Activated CD4-positive, alpha-beta T cell treated with anti-CD3 and anti-CD28 coated beads for 24 hours (primary cell): Measurements from ENCODE around the gene OSBP2.

Experiments used
- DNase-seq, 2 donors: peaks; one replicate each; pipeline ENCODE4 v3.0.0-alpha.2; 2020; ENCODE audit warnings: low read depth in 2 of 2

Gene OSBP2

DNA sequence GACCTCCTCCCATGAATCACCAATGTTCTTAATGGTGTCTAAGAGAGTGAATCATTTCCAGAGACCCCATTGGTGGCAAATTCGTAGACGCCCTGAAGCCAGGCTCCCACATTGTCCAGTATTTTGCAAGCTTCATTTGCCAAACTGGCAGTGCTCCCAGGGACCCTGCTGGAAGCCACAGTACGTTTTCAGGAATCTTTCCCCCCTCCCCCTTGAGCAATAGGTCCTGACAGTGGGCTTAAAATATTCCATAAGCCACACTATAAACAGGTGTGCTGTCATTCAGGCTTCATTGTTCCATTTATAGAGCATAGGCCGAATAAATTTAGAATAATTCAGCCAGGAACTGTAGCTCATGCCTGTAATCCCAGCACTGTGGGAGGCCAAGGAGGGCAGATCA lies 148.6 kb downstream of the OSBP2 start:
- no peak for DNase-seq

GRCh38 chr22:30847583-30847982 lies 152.9 kb downstream of the OSBP2 start:
- DNase-seq, result no peak

- no peak for DNase-seq
Measured at GRCh38 chr22:30855266-30855665, 160.6 kb downstream of the OSBP2 start.

- no peak for DNase-seq
Measured at GRCh38 chr22:30855677-30856518, 161.2 kb downstream of the OSBP2 start.

DNA sequence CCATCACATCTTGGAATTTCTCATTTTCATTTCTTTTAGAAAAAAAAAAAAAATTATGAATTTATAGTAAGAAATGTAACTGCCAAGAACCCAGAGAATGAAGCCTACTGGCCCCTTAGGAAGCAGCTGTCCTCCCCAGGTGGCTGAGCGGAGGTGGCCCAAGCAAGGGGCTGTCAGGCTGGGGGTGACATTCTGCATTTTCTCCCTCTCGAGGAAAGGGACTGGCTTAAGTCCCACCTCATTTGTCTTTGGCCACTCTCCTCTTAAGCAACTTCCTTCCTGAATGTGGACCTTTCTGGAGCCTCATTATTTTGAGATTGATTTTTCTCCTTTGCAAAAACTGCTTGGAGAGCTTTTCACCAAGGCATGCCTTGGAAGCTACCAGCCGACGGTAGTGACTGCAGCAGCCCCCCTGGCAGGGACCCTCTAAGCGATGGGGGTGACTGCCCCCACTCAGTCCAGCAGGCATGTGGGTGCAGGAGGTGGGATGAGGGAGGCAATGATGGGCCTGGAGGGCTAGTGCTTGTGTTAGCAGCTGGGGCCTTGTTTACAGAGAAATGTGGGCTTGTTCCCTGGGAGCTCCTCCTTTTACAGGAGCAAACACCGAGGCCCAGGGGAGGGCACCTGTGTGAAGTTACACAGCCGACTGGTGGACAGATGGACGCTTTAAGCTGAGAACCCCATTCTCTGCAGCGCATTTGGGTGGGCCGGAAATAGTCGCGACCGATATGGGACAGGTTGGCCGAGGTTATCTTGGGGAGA lies 162.2 kb downstream of the OSBP2 start:
- no peak for DNase-seq

DNA sequence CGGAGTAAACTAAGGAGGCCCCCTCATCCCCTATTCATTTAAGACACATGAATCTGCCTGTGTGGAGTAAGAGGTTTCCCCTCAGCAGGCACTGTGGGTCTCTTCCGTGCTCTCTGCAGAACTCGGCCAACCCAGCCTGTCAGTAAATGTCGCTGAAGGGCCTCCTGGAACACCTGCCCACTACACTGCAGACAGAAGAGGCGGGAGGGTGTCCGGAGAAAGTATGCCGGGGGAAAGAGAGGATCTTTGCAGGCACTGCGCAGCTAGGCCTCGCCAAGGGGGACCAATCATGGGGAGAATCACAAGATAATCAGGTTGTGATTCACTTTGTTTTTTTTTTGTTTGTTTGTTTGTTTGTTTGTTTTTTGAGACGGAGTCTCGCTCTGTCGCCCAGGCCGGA lies 163.1 kb downstream of the OSBP2 start:
- DNase-seq, result no peak

GRCh38 chr22:30858976-30859713 lies 164.5 kb downstream of the OSBP2 start:
- DNase-seq, result no peak

DNA sequence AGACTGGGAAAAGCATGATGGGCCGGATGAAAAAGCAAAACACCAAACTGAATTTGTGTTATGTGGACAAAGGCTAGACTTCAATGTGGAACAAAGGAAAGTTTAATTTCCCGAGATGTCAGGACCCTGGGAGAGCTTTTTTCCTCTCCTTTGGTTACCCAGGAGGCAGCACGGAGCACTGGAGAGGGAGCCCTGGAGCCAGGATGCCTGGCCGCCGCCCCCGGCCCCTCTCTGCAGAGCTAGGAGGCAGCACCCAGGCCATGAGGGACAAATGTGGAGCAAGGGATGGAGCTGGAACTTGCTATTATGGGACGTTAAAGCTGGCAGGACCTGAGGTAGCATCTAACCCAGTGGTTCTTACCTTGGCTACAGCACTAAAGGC lies 165.0 kb downstream of the OSBP2 start:
- no peak for DNase-seq

- DNase-seq, result no peak
Measured at GRCh38 chr22:30860176-30861105, 165.8 kb downstream of the OSBP2 start.

DNA sequence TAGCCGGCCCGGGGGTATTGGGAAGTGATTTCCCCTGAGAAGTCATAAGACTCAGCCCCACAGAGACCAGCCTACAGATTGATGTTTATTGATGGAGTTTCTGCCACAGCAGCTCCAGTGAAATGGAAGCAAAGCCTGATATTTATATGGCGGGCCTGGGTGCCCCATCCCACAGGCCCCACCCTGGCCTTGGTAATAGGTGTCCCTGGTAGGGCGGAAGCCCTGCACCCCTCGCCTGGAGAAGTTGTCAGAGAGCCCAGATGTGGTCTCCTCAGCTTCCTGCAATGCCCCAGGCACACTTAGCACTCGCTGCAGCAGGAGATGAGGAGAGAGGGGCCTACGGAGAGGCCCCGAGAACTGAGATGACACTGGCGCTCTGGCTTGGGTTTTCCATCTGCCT lies 166.5 kb downstream of the OSBP2 start:
- DNase-seq, result no peak

DNA sequence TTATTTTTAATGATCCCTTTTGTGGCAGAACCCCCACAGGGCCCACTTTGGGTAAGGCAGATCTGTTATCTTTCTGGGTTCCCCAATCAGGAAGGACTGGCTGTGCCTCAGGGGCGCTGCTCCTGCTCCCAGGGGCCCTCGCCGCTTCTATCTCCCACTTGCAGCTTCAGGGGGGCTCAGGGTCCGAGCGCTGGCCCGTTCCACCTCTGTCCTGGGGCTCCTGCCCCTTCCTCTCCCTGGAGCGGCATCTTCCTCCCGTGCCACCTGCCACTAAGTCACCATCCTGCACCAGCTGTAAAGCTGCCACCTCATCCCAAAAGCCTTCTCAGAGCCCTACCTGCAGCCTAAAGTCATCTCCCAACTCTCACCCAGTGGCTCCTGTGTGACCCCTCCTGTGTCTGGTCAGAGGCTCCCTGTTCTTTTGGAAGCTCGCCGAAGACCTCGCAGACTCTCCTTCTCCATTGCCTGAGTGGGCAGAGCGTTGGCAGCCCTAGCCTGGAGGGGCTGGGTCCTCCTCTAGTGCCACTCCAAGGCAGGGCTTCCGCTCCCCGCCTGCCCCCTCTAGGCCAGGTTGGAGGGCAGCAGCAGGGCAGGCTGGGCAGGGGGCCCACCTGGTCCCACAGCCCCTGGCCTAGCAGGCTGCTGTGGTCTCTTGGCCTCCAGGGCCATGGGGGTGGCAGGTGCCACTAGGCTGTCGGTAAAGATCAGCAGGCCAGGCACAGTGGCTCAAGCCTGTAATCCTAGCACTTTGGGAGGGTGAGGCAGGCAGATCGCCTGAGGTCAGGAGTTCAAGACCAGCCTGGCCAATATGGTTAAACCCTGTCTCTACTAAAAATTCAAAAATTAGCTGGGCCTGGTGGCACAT lies 167.2 kb downstream of the OSBP2 start:
- no peak for DNase-seq

DNA sequence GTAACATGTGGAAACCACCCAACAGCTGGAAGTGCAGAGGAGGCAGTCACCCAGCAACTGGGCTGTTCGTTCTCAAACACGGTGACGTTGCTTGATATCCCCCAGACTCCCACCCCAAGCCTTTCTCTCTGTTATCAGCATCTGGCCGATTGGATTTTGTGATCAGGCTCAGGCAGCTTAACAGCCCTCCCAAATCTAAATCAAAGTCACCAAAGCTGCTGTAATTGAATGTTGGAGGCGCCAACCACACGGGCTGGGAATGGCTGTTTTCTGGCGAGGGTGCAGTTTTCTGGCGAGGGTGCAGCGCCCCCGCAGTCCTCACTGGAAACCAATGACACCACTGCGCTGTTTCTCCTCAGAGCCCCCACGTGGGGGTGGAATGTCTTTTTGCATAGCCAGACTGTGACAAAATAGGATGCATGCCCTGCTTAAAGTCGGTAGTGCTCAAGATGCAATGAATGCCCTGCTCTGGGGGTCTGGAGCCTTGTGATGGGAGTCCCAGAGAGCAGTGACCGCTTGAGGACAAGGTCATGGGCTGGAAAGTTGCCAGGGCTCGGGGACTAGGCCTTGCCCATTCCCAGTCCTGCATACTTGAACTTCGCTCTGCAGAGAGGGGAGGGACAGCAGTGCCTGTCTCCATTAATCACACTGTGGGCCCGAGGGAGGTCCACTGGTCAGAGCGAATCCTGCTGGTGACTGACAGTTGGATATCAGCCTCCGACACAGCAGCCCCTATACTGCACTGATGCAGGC lies 168.6 kb downstream of the OSBP2 start:
- no peak for DNase-seq

DNA sequence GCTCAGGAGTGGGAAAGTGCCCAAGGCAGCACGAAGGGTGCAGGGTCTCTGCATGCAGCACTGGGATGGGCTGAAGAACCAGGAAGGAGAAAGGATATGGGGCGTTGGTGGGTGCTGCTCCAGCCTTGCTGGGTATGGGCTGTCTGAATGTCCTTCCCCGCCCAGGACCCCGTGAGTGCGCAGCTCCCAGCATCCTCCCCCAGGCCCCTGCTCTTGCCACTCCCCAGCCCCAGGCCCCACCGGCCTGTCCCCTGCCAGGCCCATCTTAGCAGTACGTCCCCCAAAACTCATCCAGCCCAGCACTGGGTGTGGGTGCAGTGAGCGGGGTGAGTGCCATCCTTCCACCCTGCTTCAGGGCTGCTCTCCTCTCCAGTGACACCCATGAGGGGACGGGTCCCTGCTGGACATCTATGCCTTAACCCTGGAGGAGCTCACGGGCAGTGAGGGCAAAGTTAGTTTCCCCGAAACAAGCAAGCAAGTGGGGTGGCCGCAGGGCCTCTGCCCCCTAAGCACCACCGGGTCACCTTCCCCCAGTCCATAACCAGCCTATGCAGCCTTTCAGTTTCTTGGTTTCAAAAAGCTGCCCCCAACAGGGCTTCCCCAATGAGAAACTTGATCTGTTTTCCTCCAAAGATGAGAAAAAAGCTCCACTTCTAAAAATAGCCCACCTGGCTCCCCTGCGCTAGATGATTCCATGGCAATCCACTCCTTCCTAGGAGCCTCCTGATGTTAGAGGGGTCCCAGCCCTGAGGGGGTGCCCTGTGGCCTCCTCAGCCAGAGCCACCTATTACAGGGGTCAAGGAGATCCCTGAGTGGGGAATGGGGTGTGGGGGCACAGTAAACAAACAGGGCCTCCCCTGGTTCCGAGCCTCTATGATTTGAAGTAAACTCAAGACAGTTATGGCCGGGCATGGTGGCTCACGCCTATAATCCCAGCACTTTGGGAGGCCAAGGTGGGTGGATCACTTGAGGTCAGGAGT lies 170.1 kb downstream of the OSBP2 start:
- DNase-seq, result no peak

GRCh38 chr22:30865656-30866055 lies 171.0 kb downstream of the OSBP2 start:
- no peak for DNase-seq

- no peak for DNase-seq
Measured at GRCh38 chr22:30866216-30866615, 171.5 kb downstream of the OSBP2 start.

- no peak for DNase-seq
Measured at GRCh38 chr22:30866811-30867271, 172.2 kb downstream of the OSBP2 start.

DNA sequence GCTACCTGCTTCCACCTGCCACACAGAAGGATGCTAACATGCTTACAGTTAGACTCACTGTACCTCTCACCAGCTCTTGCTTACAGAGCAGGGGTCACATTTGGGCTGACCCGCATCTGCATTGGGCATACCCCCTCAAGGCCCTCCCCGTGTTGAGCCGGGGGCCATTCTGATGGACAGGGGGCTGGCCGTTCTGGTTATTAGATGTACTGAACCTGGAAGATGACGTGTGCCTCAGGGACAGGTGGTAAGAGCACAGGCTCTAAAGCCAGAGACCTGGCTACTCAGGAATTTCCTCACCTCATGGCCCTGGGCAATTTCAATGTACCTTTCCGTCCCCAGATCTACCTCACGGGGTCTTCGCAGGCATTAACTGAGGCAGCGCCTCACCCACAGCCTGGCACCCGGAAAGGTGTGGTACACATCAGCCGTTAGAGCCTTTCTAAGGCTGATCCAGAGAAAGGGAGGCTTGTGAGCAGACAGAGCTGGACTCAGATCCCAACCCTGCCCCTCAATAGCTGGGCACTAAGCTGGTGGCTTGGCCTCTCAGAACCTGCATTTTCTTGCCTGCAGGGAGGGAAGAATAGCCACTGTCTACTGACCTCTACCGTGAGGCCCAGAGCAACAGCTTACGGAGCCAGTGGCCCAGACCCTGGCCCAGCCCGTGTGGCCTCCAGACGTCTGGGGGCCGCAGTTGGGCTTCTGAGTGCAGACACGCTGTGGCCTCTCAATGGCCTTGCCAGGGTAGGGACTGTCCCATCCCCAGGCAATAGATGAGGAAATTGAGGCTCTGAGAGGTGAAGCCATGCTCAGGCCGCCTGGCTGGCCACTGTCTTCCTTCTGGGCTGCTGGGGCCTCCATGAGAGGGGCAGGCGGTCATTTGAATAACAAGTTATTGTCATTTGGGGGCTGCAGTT lies 173.3 kb downstream of the OSBP2 start:
- DNase-seq, result no peak
